GM03348 (cell line): ENCODE measurements around the gene RSPH1.

Source experiments
- DNase-seq: peaks from one replicate; pipeline ENCODE4 v3.0.0; 2012; ENCODE audit warnings: low spot score

RSPH1 gene

GRCh38 chr21:42513151-42513984 is 17.3 kb upstream of the RSPH1 start, which contains the start of gene SLC37A1:
TSS of gene SLC37A1 (plus strand) at chr21:42513852. CDS start at chr21:42518455, 4,603 bp downstream.
- peak; percentile 53 for DNase-seq

GRCh38 chr21:42512346-42513034 is 16.5 kb upstream of the RSPH1 start:
- DNase-seq = no peak

- no peak for DNase-seq
Measured at GRCh38 chr21:42509244-42509643, 13.2 kb upstream of the RSPH1 start.

GRCh38 chr21:42508371-42508770 is 12.3 kb upstream of the RSPH1 start:
- DNase-seq = no peak

- no peak for DNase-seq
Measured at GRCh38 chr21:42507418-42507817, 11.4 kb upstream of the RSPH1 start.

- DNase-seq = no peak
Measured at GRCh38 chr21:42505090-42505726, 9.2 kb upstream of the RSPH1 start.

GRCh38 chr21:42503711-42504110 is 7.7 kb upstream of the RSPH1 start:
- DNase-seq = no peak

- no peak for DNase-seq
Measured at GRCh38 chr21:42500736-42501135, 4.7 kb upstream of the RSPH1 start.

GRCh38 chr21:42500225-42500624 is 4.2 kb upstream of the RSPH1 start:
- DNase-seq = no peak

GRCh38 chr21:42499444-42500112 is 3.6 kb upstream of the RSPH1 start:
- no peak for DNase-seq

GRCh38 chr21:42498012-42498411 is 2.0 kb upstream of the RSPH1 start:
- DNase-seq = no peak

GRCh38 chr21:42496839-42497202 is 797 bp upstream of the RSPH1 start:
- no peak for DNase-seq

- peak; percentile 37 for DNase-seq
Measured at GRCh38 chr21:42495765-42496119, 282 bp downstream of the RSPH1 start.

GRCh38 chr21:42495027-42495426 is 997 bp downstream of the RSPH1 start:
- DNase-seq = no peak

- no peak for DNase-seq
Measured at GRCh38 chr21:42493109-42494060, 2.6 kb downstream of the RSPH1 start.

GRCh38 chr21:42492201-42492600 is 3.8 kb downstream of the RSPH1 start:
- DNase-seq = no peak

- no peak for DNase-seq
Measured at GRCh38 chr21:42491328-42491727, 4.7 kb downstream of the RSPH1 start.

- no peak for DNase-seq
Measured at GRCh38 chr21:42490720-42491119, 5.3 kb downstream of the RSPH1 start.

- no peak for DNase-seq
Measured at GRCh38 chr21:42489991-42490390, 6.0 kb downstream of the RSPH1 start.

GRCh38 chr21:42489006-42489563 is 6.9 kb downstream of the RSPH1 start:
- no peak for DNase-seq

- no peak for DNase-seq
Measured at GRCh38 chr21:42486531-42486930, 9.5 kb downstream of the RSPH1 start.
